OCI-LY7 (cell line): Measurements from ENCODE around the gene LPGAT1. TPM values are rescaled to one million over a fixed set of nuclear protein-coding genes. Genes with fewer than 3 reads are reported as not detected.

Experiments used
- BruUV-seq: library from RNA; stranded (reverse); fragments of 400-500 nt; replicated peaks from 2 replicates; lab custom pipeline; 2021; lab: Mats Ljungman, UMichigan
- CTCF ChIA-PET: fragments of 300-600 bp; sonication (Branson Sonifier 250); formaldehyde crosslinking; loops from one replicate; lab custom pipeline; 2022; ENCODE audit warnings: antibody characterized with exemption; ENCODE audit not compliant: unreplicated experiment; lab: Charles Lee
- POLR2A ChIA-PET: fragments of 300-600 bp; sonication (Branson Sonifier 250); formaldehyde crosslinking; loops from one replicate; lab custom pipeline; 2022; ENCODE audit warnings: antibody characterized with exemption; lab: Charles Lee
- DNase-seq: peaks from one replicate; pipeline ENCODE4 v3.0.0-alpha.2; 2015; ENCODE audit warnings: low spot score
- H2AFZ ChIP-seq: fragments of 200-600 bp; sonication (generic), shearing (Covaris generic); 2 replicates; pipeline ENCODE4 v1.6.1; 2014; ENCODE audit warnings: mild to moderate bottlenecking, antibody characterized with exemption, low read length, moderate library complexity
- H3K27ac ChIP-seq: fragments of 200-600 bp; sonication (generic); 2 replicates; pipeline ENCODE4 v1.5.1; 2014; ENCODE audit warnings: mixed run types, low read depth, mild to moderate bottlenecking, moderate library complexity, low read length, inconsistent platforms; ENCODE audit not compliant: poor library complexity, severe bottlenecking
- H3K36me3 ChIP-seq: fragments of 200-600 bp; sonication (generic); 2 replicates; pipeline ENCODE4 v1.6.1; 2014; ENCODE audit warnings: mild to moderate bottlenecking, antibody characterized with exemption, low read length, moderate library complexity, mixed read lengths; ENCODE audit not compliant: insufficient read depth
- H3K4me1 ChIP-seq: fragments of 200-600 bp; sonication (generic); 2 replicates; pipeline ENCODE4 v1.5.1; 2014; ENCODE audit warnings: mild to moderate bottlenecking, low read length; ENCODE audit not compliant: insufficient read depth, poor library complexity, severe bottlenecking
- H3K4me2 ChIP-seq: fragments of 200-600 bp; sonication (generic); 2 replicates; pipeline ENCODE4 v1.6.1; 2014; ENCODE audit warnings: mild to moderate bottlenecking, low read length
- H3K4me3 ChIP-seq: fragments of 200-600 bp; sonication (generic); 2 replicates; pipeline ENCODE4 v1.5.1; 2014; ENCODE audit warnings: mild to moderate bottlenecking, low read depth, low read length; ENCODE audit not compliant: poor library complexity, severe bottlenecking
- H3K79me2 ChIP-seq: fragments of 200-600 bp; sonication (generic); 2 replicates; pipeline ENCODE4 v1.6.1; 2016; ENCODE audit warnings: low read depth, mild to moderate bottlenecking, low read length, moderate library complexity, mixed read lengths; ENCODE audit not compliant: insufficient read depth
- H3K9me2 ChIP-seq: fragments of 200-600 bp; sonication (generic); 2 replicates; pipeline ENCODE4 v1.6.1; 2016; ENCODE audit warnings: mild to moderate bottlenecking, low read length, mixed read lengths; ENCODE audit not compliant: insufficient read depth
- H3K9me3 ChIP-seq: fragments of 200-600 bp; sonication (generic); 2 replicates; pipeline ENCODE4 v1.6.1; 2014; ENCODE audit warnings: mild to moderate bottlenecking, mixed run types, low read length, mixed read lengths
- H4K20me1 ChIP-seq: fragments of 200-600 bp; sonication (generic); 2 replicates; pipeline ENCODE4 v1.6.1; 2014; ENCODE audit warnings: mild to moderate bottlenecking, antibody characterized with exemption, low read length, moderate library complexity, mixed read lengths; ENCODE audit not compliant: insufficient read depth
- EZH2phosphoT487 ChIP-seq: fragments of 200-600 bp; sonication (generic); IDR thresholded peaks from 2 replicates; pipeline ENCODE4 v1.6.1; 2018; ENCODE audit warnings: low read depth, borderline replicate concordance, mild to moderate bottlenecking, mixed run types, antibody characterized with exemption, low read length, moderate library complexity, mixed read lengths
- intact Hi-C: fragments of 100-400 bp; cut with micrococcal nuclease; formaldehyde crosslinking; loops from one replicate; pipeline ENCODE4 v1.10.0; 2022; ENCODE audit not compliant: unreplicated experiment
- total RNA-seq, 2 experiments: library from RNA; depleted of rRNA in 1 of 2; stranded (reverse); fragments of >200 nt in 1 of 2; shearing (Covaris generic) in 1 of 2; gene quantifications; 2 replicates each; pipeline ENCODE4 v1.2.3, GENCODE V29; 2014 to 2022
- TF ChIP-seq, protein P1 (sequence below): fragments of 200-600 bp; sonication (generic); conservative IDR thresholded peaks from 2 replicates; pipeline ENCODE4 v1.5.1; 2014; ENCODE audit warnings: mild to moderate bottlenecking, antibody characterized with exemption, low read length, moderate library complexity, mixed read lengths

LPGAT1 gene
- total RNA-seq, 2 experiments from 2014 or later = 14.1 to 35.2 TPM

DNA sequence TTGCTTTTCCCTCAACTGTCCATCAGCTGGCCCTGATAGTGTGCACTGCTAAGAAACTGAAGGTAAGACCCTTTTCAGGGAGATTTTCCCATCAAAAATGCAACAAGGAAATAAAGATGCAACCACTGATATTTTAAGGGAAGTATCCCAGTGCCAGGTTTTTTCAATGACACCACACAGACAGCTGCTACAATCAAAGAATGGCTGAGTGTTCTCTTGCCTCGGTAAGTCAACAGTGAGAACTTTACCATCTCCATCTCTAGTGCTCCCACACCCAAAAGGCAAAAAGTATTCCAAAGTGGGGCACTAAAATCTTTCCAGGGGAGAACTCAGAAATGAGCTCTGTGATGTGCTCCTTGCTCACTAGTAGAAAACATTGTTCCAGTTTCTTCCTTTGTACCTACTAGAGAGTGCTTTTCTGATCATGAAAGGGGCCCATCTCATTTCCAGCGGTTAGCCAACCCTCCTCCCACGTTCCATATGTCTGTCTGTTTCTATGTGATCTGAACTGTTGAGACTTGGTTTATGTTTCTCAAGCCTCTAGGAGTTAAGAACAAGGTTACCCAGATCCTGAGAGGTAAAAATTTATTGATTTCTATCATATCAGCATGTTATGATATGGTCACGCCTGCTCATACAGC lies 87.6 kb downstream of the LPGAT1 start:
- no peak for DNase-seq
- Histone ChIP-seq H3K79me2 (no peaks in the 10 kb centered on the region), H3K4me3 (no peak overlapping the region), H4K20me1 (no peaks in the 10 kb centered on the region), H2AFZ (no peak overlapping the region), H3K27ac (no peak overlapping the region), H3K36me3 (peaks cover 3% of the 10 kb centered on the region; the same call in 1 of the 2 replicates), H3K9me2 (no peaks in the 10 kb centered on the region), H3K4me1 (peaks cover 23% of the 10 kb centered on the region), H3K9me3 (no peaks in the 10 kb centered on the region), H3K4me2 (no peak overlapping the region)
- POLR2A ChIA-PET = interaction anchor here (0.6 to 1.0 kb wide), 2 partner anchors 41 to 473 kb away, joined by 3 to 4 read pairs; no protein-coding TSS in a partner anchor
- no TSS peak for BruUV-seq
- CTCF ChIA-PET = no interaction called here
- TF ChIP-seq EZH2phosphoT487 = no peak
- TF ChIP-seq, protein P1, sequence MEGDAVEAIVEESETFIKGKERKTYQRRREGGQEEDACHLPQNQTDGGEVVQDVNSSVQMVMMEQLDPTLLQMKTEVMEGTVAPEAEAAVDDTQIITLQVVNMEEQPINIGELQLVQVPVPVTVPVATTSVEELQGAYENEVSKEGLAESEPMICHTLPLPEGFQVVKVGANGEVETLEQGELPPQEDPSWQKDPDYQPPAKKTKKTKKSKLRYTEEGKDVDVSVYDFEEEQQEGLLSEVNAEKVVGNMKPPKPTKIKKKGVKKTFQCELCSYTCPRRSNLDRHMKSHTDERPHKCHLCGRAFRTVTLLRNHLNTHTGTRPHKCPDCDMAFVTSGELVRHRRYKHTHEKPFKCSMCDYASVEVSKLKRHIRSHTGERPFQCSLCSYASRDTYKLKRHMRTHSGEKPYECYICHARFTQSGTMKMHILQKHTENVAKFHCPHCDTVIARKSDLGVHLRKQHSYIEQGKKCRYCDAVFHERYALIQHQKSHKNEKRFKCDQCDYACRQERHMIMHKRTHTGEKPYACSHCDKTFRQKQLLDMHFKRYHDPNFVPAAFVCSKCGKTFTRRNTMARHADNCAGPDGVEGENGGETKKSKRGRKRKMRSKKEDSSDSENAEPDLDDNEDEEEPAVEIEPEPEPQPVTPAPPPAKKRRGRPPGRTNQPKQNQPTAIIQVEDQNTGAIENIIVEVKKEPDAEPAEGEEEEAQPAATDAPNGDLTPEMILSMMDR = no peak
- intact Hi-C loops = no loop called here

GRCh38 chr1:211742272-211742671 lies 88.3 kb downstream of the LPGAT1 start:
- no peak overlapping the region for H3K4me3 ChIP-seq
- H3K79me2 ChIP-seq = no peaks in the 10 kb centered on the region
- H2AFZ ChIP-seq = no peak overlapping the region
- H3K9me2 ChIP-seq = no peaks in the 10 kb centered on the region
- POLR2A ChIA-PET = interaction anchor here (0.6 to 1.2 kb wide), 4 partner anchors 10 to 472 kb away, joined by 3 to 5 read pairs (median 3); no protein-coding TSS in a partner anchor
- no TSS peak for BruUV-seq
- no peak overlapping the region for H3K27ac ChIP-seq
- CTCF ChIA-PET = no interaction called here
- no peaks in the 10 kb centered on the region for H4K20me1 ChIP-seq
- intact Hi-C loops = no loop called here
- DNase-seq = no peak
- H3K9me3 ChIP-seq = no peaks in the 10 kb centered on the region
- H3K4me2 ChIP-seq = no peak overlapping the region
- TF ChIP-seq, protein P1 = no peak
- TF ChIP-seq EZH2phosphoT487 = no peak
- H3K36me3 ChIP-seq = no peaks in the 10 kb centered on the region
- peaks cover 23% of the 10 kb centered on the region for H3K4me1 ChIP-seq

GRCh38 chr1:211741788-211742187 lies 88.8 kb downstream of the LPGAT1 start:
- ChIA-PET POLR2A (interaction anchor here (0.6 to 1.2 kb wide), 3 partner anchors 11 to 315 kb away, joined by 3 to 5 read pairs (median 3); no protein-coding TSS in a partner anchor), CTCF (no interaction called here)
- no peak for DNase-seq
- H3K9me2 ChIP-seq = no peaks in the 10 kb centered on the region
- no peak overlapping the region for H3K4me2 ChIP-seq
- no peaks in the 10 kb centered on the region for H3K79me2 ChIP-seq
- no peaks in the 10 kb centered on the region for H3K9me3 ChIP-seq
- no peak overlapping the region for H3K27ac ChIP-seq
- peaks cover 23% of the 10 kb centered on the region for H3K4me1 ChIP-seq
- no TSS peak for BruUV-seq
- H3K4me3 ChIP-seq = no peak overlapping the region
- intact Hi-C loops = no loop called here
- H2AFZ ChIP-seq = no peak overlapping the region
- TF ChIP-seq, protein P1 = no peak
- no peak for TF ChIP-seq EZH2phosphoT487
- H3K36me3 ChIP-seq = no peaks in the 10 kb centered on the region
- H4K20me1 ChIP-seq = no peaks in the 10 kb centered on the region
